ENCODE results near the gene STRADA. TPM values are rescaled to one million over a fixed set of nuclear protein-coding genes. Genes with fewer than 3 reads are reported as not detected.
A peak's percentile ranks its signal among the peaks of the same experiment; 100 is the strongest.

STRADA gene
- total RNA-seq, 4 donors from 2014 or later, result 14.4 to 39.1 (median 23.3) TPM

DNA sequence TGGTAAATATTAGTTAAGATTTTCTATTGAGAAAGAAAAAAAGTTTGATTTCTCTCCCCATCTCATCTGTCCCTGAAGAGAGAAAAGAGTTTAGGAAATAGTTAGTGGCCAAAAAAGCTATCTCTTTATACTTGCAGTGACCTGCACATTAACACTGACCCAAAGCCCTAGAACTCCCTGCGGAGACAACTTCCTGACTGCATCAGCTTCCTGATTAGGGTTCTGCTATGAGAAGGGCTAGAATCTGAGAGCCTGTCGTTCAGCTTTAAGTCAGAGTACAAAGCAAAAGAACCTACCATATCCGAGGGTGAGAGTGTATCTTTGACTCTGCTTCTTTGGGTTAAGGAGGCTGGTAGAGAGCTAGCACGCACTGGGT, 66.4 kb downstream of the STRADA start:
- Histone ChIP-seq H3K4me3 (peak overlapping the region in 1 of 2 donors; percentile 20), H3K9me3 (no peaks in the 10 kb centered on the region), H3K27me3 (no peaks in the 10 kb centered on the region), H3K4me1 (peaks cover 3 to 66% (median 20%) of the 10 kb centered on the region in 3 donors), H3K36me3 (peaks cover 0 to 76% of the 10 kb centered on the region in 2 donors), H3K27ac (peak overlapping the region; percentile 47 to 82 (median 74))
- peak; percentile 34 for ATAC-seq
- TF ChIP-seq EP300 (IDR thresholded peaks at IDR 0.05) (no peak), POLR2AphosphoS5 (IDR thresholded peaks at IDR 0.05) (no peak)
- TF ChIP-seq, protein P1, sequence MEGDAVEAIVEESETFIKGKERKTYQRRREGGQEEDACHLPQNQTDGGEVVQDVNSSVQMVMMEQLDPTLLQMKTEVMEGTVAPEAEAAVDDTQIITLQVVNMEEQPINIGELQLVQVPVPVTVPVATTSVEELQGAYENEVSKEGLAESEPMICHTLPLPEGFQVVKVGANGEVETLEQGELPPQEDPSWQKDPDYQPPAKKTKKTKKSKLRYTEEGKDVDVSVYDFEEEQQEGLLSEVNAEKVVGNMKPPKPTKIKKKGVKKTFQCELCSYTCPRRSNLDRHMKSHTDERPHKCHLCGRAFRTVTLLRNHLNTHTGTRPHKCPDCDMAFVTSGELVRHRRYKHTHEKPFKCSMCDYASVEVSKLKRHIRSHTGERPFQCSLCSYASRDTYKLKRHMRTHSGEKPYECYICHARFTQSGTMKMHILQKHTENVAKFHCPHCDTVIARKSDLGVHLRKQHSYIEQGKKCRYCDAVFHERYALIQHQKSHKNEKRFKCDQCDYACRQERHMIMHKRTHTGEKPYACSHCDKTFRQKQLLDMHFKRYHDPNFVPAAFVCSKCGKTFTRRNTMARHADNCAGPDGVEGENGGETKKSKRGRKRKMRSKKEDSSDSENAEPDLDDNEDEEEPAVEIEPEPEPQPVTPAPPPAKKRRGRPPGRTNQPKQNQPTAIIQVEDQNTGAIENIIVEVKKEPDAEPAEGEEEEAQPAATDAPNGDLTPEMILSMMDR (IDR thresholded peaks at IDR 0.05), result no peak
- 30 to 33% methylated on average over 2 to 3 of the region's 4 CpGs for WGBS, 2 donors (ENCODE audit: low coverage in 1 of 2)

DNA sequence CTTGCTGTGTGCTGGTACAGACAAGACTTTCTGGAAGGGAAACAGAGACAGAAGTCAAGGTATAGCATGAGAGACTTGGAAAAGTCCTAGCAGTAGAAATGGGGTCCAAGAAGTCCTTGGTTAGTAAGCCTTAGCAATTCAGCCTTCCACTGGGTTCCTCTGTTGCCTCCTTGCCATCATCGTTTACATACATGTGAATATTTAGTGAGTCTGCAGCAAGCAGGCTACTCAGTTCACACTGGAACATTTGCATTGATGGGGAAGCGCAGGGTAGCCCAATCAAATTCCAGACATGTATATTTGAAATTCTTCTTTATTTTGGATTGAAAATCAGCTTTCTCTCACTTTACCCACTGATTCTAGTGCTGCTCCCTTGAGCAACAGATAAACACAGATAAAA, 68.7 kb downstream of the STRADA start:
- Histone ChIP-seq H3K4me3 (no peak overlapping the region), H3K27ac (no peak overlapping the region), H3K27me3 (no peaks in the 10 kb centered on the region), H3K4me1 (peaks cover 3 to 51% (median 20%) of the 10 kb centered on the region in 3 donors), H3K36me3 (peaks cover 0 to 78% of the 10 kb centered on the region in 2 donors), H3K9me3 (no peaks in the 10 kb centered on the region)
- no peak for ATAC-seq
- WGBS, 2 donors (ENCODE audit: low coverage in 1 of 2), result 86 to 88% methylated on average over 2 of the region's 2 CpGs
- TF ChIP-seq, protein P1 (IDR thresholded peaks at IDR 0.05), result no peak
- TF ChIP-seq POLR2AphosphoS5 (IDR thresholded peaks at IDR 0.05), result no peak
- TF ChIP-seq EP300 (IDR thresholded peaks at IDR 0.05), result no peak
- no peak for TF ChIP-seq POLR2A (IDR thresholded peaks at IDR 0.05)

DNA sequence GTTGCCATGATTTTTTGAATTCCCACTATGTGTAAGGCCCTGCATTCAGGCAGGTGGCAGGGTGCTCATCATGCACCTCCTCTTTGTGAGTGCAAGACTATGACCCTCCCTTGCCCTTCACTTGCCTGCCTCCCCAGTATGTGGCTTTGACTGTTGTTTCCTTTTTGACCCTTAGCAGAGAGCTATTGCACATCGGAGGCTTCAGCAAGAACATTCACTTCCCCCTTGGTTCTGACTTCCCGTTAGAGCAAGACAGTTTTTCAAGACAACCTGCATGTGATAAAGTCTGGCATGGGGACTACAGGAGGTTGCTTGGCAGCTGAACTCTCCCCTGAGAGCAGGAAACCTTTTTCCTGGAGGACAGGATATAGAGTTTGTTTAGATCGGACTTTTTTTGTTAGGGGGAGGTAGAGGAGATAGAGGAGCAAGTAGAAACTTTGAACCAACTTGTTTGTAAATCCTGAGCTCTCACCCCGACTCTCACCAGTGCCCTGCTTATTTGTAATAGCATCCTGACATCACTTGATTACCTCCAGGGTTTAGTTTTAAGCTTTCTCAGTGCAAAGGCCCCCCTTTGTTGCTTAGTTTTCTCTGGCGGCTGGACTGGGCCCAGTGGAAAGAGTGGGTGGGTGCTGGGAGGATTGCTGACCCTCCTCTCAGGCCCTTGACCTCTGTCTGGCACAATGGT, 75.9 kb downstream of the STRADA start:
- Histone ChIP-seq H3K4me1 (peaks cover 0 to 29% (median 0%) of the 10 kb centered on the region in 3 donors), H3K4me3 (no peak overlapping the region), H3K27me3 (no peaks in the 10 kb centered on the region), H3K36me3 (peaks cover 0 to 96% of the 10 kb centered on the region in 2 donors), H3K9me3 (no peaks in the 10 kb centered on the region), H3K27ac (peak overlapping the region in 3 of 4 donors; percentile 2 to 35 (median 29))
- ATAC-seq, result peak; percentile 34
- WGBS, 2 donors (ENCODE audit: low coverage in 1 of 2), result 56 to 69% methylated on average over 4 to 5 of the region's 5 CpGs
- TF ChIP-seq POLR2AphosphoS5 (IDR thresholded peaks at IDR 0.05), result peak; percentile 10
- TF ChIP-seq, protein P1 (IDR thresholded peaks at IDR 0.05), result no peak

DNA sequence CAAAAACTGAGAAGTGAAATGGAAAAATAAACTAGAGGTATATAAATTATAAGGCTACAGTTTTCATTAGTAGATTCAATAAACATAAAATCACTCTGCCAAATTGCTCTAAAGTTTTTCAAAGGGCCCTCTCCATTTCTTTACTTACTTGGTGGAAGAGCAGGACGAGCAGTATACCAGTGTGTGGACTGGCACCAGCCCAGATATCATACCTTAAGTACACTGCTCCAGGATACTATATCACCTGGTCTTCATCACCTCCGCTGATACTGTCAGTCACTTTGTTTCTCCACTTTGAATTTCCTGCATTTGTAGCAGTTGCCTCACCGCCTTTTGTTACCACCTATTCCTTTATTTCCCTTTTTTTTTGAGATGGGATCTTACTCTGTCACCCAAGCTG, 81.7 kb downstream of the STRADA start:
- ATAC-seq, result no peak
- TF ChIP-seq POLR2A (IDR thresholded peaks at IDR 0.05) (no peak), EP300 (IDR thresholded peaks at IDR 0.05) (no peak), POLR2AphosphoS5 (IDR thresholded peaks at IDR 0.05) (no peak)
- TF ChIP-seq, protein P1 (IDR thresholded peaks at IDR 0.05), result no peak
- WGBS, 2 donors (ENCODE audit: low coverage in 1 of 2), result 78 to 94% methylated on average over 3 of the region's 3 CpGs
- Histone ChIP-seq H3K27me3 (no peaks in the 10 kb centered on the region), H3K4me3 (no peak overlapping the region), H3K9me3 (no peaks in the 10 kb centered on the region), H3K36me3 (peaks cover 0 to 94% of the 10 kb centered on the region in 2 donors), H3K27ac (no peak overlapping the region), H3K4me1 (peaks cover 0 to 16% (median 0%) of the 10 kb centered on the region in 3 donors)

DNA sequence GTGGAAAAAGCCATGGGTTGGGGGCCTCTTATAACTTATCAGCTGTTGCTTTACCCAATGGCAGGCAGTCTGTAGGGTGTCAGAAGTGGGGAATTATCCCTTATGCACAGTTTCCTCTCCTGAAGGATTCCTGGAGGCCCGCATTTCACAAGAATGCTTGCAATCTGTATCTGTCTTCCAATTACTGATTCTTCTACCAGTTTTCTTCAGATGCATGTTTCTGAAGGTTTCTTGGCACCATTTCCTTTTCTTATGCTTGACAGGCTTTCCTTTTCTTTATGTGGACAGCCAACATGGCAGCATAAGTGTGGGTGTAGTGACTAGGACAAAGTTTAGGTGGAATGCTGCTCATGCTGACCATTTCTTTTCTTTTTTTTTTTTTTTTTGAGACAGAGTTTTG, 83.2 kb downstream of the STRADA start:
- H3K9me3 ChIP-seq, result no peaks in the 10 kb centered on the region
- H3K36me3 ChIP-seq, result peaks cover 0 to 98% of the 10 kb centered on the region in 2 donors
- H3K4me3 ChIP-seq, result no peak overlapping the region
- WGBS, 2 donors (ENCODE audit: low coverage in 1 of 2), result 79% methylated on average over 1 of the region's 1 CpG; no CpG with 5 or more reads in 1 of the 2 donors
- TF ChIP-seq POLR2AphosphoS5 (IDR thresholded peaks at IDR 0.05) (no peak), POLR2A (IDR thresholded peaks at IDR 0.05) (no peak), EP300 (IDR thresholded peaks at IDR 0.05) (no peak)
- TF ChIP-seq, protein P1 (IDR thresholded peaks at IDR 0.05), result no peak
- no peaks in the 10 kb centered on the region for H3K27me3 ChIP-seq
- no peak for ATAC-seq
- H3K27ac ChIP-seq, result no peak overlapping the region
- H3K4me1 ChIP-seq, result peaks cover 0 to 18% (median 2%) of the 10 kb centered on the region in 3 donors

Measured in gastroesophageal sphincter (tissue), 4 donors.